Measurements from ENCODE around the gene IFI44L.

DNA sequence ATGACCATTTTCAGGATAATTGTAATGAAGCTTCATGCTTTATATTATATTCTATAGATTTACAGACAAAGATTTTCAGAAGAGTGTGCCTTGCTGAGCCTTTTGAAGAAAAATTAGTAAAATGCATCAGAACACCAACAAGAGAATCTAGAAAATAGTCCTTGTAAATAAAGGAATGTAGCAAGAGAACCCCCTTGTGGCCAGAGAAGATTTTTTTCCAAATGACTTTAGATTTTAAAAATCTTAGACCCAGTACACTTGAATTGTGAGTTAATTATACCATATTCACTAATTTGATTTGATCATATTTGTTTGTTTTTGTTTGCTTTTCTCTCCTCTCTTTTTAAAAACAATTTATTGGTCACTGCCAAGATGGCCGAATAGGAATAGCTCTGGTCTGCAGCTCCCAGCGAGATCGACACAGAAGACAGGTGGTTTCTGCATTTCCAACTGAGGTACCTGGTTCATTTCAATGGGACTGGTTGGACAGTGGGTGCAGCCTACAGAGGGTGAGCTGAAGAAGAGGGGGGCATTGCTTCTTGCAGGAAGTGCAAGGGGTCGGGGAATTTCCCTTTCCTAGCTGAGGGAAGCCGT, 12.8 kb upstream of the IFI44L start:
- TF ChIP-seq CTCF (IDR thresholded peaks at IDR 0.05; ENCODE audit: low read depth, low read length) (no peak), POLR2A (IDR thresholded peaks at IDR 0.05; ENCODE audit: extremely low read depth, insufficient read length) (no peak), MAX (IDR thresholded peaks at IDR 0.05; ENCODE audit: low read depth, low read length) (no peak)
